Testis (tissue), 3 donors: Measurements from ENCODE around the gene RRAGA. TPM values are rescaled to one million over a fixed set of nuclear protein-coding genes. Genes with fewer than 3 reads are reported as not detected.

Source experiments
- DNase-seq: peaks from one replicate; pipeline ENCODE4 v3.0.0-alpha.2; 2019
- H3K27ac ChIP-seq, 2 donors: fragments of 200-600 bp; sonication (generic); one replicate each; pipeline ENCODE4 v1.5.1; 2019
- H3K27me3 ChIP-seq: fragments of 200-600 bp; sonication (generic); one replicate; pipeline ENCODE4 v1.5.1; 2019
- H3K36me3 ChIP-seq: fragments of 200-600 bp; sonication (generic); one replicate; pipeline ENCODE4 v1.5.1; 2017; ENCODE audit warnings: low read depth; ENCODE audit errors: missing control alignments
- H3K4me1 ChIP-seq: fragments of 200-600 bp; sonication (generic); one replicate; pipeline ENCODE4 v1.5.1; 2019
- H3K4me3 ChIP-seq, 2 donors: fragments of 200-600 bp; sonication (generic); one replicate each; pipeline ENCODE4 v1.5.1; 2017 to 2019
- H3K9me3 ChIP-seq: fragments of 200-600 bp; sonication (generic); one replicate; pipeline ENCODE4 v1.5.1; 2017
- POLR2A ChIP-seq: fragments of 450-650 bp; IDR thresholded peaks from one replicate; pipeline ENCODE4 v1.6.1; 2017; ENCODE audit warnings: antibody characterized with exemption, mild to moderate bottlenecking, moderate library complexity
- WGBS, 2 donors: methylation state at CpG; one replicate each; pipeline ENCODE4 v1.1.5; 2018; 5-methylcytosine and 5-hydroxymethylcytosine counted together
- intact Hi-C: fragments of 100-400 bp; cut with DNase I; formaldehyde crosslinking; loops from one replicate; pipeline ENCODE4 v1.15.1; 2023; ENCODE audit warnings: low total_unique reads
- polyA plus RNA-seq: library from polyadenylated mRNA; stranded (reverse); fragments of 350-450 nt; fragmentation: Illumina TruSeq; extraction: RNeasy Lipid Tissue Mini Kit (QIAGEN cat#74804); gene quantifications from one replicate; pipeline ENCODE4 v1.2.3, GENCODE V29; 2014; ENCODE audit warnings: low read depth, low replicate concordance; ENCODE audit not compliant: insufficient read depth
- total RNA-seq, 2 donors: library from RNA; depleted of rRNA; stranded (reverse); fragments of >200 nt; gene quantifications; one replicate each; pipeline ENCODE4 v1.2.3, GENCODE V29; 2016
- TF ChIP-seq, protein P1 (sequence below), 3 experiments: fragments of 450-650 bp in 2 of 3; fragments of 200-600 bp in 1 of 3; sonication (generic) in 1 of 3; IDR thresholded peaks; one replicate each; pipeline ENCODE4 v1.5.1; 2016 to 2019; ENCODE audit warnings: antibody characterized with exemption in 3 of 3, mild to moderate bottlenecking in 2 of 3, moderate library complexity in 1 of 3

The RRAGA gene
- total and polyA plus RNA-seq, 3 donors from 2014 or later = 50.6 to 104 (median 51.3) TPM

DNA sequence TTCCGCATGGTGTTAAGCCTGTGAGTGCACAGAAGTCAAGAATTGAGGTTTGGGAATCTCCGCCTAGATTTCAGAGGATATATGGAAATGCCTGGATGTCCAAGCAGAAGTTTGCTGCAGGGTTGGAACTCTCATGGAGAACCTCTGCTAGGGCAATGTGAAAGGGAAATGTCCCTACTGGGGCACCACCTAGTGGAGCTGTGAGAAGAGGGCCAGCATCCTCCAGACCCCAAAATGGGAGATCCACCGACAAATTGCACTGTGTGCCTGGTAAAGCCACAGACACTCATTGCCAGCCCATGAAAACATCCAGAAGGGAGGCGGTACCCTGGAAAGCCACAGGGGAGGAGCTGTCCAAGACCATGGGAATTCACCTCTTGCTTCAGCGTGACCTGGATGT, 12.6 kb upstream of the RRAGA start:
- no peak overlapping the region for H3K27ac ChIP-seq
- H3K9me3 ChIP-seq = no peaks in the 10 kb centered on the region
- H3K4me1 ChIP-seq = no peaks in the 10 kb centered on the region
- intact Hi-C loops = loop anchor here (5.0 kb wide), 1 partner anchor 1746 kb away; no protein-coding TSS in a partner anchor
- TF ChIP-seq POLR2A = no peak
- TF ChIP-seq, protein P1, sequence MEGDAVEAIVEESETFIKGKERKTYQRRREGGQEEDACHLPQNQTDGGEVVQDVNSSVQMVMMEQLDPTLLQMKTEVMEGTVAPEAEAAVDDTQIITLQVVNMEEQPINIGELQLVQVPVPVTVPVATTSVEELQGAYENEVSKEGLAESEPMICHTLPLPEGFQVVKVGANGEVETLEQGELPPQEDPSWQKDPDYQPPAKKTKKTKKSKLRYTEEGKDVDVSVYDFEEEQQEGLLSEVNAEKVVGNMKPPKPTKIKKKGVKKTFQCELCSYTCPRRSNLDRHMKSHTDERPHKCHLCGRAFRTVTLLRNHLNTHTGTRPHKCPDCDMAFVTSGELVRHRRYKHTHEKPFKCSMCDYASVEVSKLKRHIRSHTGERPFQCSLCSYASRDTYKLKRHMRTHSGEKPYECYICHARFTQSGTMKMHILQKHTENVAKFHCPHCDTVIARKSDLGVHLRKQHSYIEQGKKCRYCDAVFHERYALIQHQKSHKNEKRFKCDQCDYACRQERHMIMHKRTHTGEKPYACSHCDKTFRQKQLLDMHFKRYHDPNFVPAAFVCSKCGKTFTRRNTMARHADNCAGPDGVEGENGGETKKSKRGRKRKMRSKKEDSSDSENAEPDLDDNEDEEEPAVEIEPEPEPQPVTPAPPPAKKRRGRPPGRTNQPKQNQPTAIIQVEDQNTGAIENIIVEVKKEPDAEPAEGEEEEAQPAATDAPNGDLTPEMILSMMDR (IDR thresholded peaks at IDR 0.05) = no peak
- no peaks in the 10 kb centered on the region for H3K27me3 ChIP-seq
- 92 to 100% methylated on average over 2 to 5 of the region's 5 CpGs for WGBS, 2 donors
- no peaks in the 10 kb centered on the region for H3K36me3 ChIP-seq
- no peak overlapping the region for H3K4me3 ChIP-seq
- DNase-seq = no peak

DNA sequence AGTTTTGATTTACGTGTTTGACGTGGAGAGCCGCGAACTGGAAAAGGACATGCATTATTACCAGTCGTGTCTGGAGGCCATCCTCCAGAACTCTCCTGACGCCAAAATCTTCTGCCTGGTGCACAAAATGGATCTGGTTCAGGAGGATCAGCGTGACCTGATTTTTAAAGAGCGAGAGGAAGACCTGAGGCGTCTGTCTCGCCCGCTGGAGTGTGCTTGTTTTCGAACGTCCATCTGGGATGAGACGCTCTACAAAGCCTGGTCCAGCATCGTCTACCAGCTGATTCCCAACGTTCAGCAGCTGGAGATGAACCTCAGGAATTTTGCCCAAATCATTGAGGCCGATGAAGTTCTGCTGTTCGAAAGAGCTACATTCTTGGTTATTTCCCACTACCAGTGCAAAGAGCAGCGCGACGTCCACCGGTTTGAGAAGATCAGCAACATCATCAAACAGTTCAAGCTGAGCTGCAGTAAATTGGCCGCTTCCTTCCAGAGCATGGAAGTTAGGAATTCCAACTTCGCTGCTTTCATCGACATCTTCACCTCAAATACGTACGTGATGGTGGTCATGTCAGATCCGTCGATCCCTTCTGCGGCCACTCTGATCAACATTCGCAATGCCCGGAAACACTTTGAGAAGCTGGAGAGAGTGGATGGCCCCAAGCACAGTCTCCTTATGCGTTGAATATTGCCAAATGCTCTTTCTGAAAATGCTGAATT, 850 bp downstream of the RRAGA start:
- peak overlapping the region; percentile 96 to 98 for H3K4me3 ChIP-seq
- DNase-seq = peak; percentile 32
- H3K27ac ChIP-seq = peak overlapping the region; percentile 98 to 99
- H3K36me3 ChIP-seq = no peaks in the 10 kb centered on the region
- TF ChIP-seq, protein P1 (IDR thresholded peaks at IDR 0.05) = no peak
- no peaks in the 10 kb centered on the region for H3K27me3 ChIP-seq
- no peaks in the 10 kb centered on the region for H3K9me3 ChIP-seq
- peaks cover 14% of the 10 kb centered on the region for H3K4me1 ChIP-seq
- 4% methylated on average over 31 to 33 of the region's 33 CpGs for WGBS, 2 donors
- intact Hi-C loops = loop anchor here (10.0 kb wide), 1 partner anchor 395 kb away; no protein-coding TSS in a partner anchor

DNA sequence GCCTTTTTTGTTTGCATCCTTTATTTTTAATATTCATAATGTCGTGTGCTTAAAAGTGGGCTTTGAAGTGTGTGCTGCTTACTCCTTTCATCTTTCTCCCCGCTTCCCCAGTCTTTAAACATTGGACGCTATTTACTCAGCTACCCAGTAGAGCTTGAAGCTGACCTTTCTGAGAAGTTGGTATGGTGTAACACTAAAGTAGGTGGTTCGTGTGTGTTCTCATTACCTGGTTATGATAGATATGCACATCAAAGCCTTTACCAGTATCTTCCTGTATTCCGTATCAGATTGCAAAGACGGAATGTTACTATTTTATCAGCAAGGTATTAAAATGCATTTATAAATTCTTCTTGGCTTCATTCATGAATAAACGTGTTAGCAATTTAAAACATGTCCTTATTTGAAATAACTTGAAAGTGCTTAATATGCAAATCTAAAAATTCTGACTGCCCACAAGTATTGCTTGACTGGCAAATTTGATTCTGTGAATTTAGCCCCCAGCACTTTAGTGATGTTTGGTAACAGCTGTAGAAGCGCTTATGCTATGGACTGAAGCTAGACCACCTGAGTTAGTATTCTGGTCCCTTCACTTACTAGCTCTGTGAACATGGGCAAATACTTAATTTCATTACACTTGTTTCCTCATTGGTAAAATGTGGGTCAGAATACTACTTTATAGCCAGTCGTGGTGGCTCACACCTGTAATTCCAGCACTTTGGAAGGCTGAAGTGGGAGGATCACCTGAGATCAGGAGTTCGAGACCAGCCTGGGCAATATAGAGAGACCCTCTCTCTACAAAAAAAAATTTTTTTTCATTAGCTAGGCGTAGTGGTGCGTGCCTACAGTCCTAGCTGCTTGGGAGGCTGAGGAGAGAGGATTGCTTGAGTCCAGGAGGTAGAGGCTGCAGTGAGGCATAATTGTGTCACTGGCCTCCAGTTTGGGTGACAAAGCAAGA, 1.7 kb downstream of the RRAGA start:
- intact Hi-C loops = no loop called here

DNA sequence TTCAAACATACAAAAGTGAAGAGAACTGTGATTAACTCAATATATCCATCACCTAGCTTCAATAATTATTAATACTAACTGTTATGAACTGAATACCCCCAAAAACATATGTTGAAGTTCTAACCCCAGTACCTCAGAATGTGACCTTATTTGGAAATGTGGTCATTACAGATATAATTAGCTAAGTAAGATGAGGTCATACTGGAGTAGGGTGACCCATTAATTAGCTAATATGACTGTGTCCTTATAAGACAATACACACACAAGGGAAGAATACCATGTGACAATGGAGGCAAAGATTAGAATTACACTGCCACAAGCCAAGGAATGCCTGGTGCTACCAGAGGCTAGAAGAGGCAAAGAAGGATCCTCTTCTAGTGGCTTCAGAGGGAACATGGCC, 7.8 kb downstream of the RRAGA start:
- Histone ChIP-seq H3K27ac (no peak overlapping the region), H3K27me3 (no peaks in the 10 kb centered on the region), H3K4me3 (no peak overlapping the region), H3K36me3 (no peaks in the 10 kb centered on the region), H3K4me1 (no peaks in the 10 kb centered on the region), H3K9me3 (no peaks in the 10 kb centered on the region)
- no peak for TF ChIP-seq POLR2A
- TF ChIP-seq, protein P1 (IDR thresholded peaks at IDR 0.05) = no peak
- intact Hi-C loops = no loop called here
- DNase-seq = no peak

More for the DNA sequence above, 1.7 kb downstream of the RRAGA start:
- no peak for DNase-seq
- Histone ChIP-seq H3K4me1 (peaks cover 14% of the 10 kb centered on the region), H3K27ac (peak overlapping the region in 1 of 2 donors; percentile 99), H3K27me3 (no peaks in the 10 kb centered on the region), H3K9me3 (no peaks in the 10 kb centered on the region), H3K4me3 (peak overlapping the region; percentile 96 to 98), H3K36me3 (no peaks in the 10 kb centered on the region)
- TF ChIP-seq, protein P1 (IDR thresholded peaks at IDR 0.05) = no peak
- TF ChIP-seq POLR2A = no peak
- WGBS, 2 donors = 53 to 59% methylated on average over 12 of the region's 12 CpGs
